ENCODE measurements around the gene ACOXL. TPM values are rescaled to one million over a fixed set of nuclear protein-coding genes. Genes with fewer than 3 reads are reported as not detected.

ACOXL gene
- total RNA-seq, 2 experiments from 2014 or later: not detected

DNA sequence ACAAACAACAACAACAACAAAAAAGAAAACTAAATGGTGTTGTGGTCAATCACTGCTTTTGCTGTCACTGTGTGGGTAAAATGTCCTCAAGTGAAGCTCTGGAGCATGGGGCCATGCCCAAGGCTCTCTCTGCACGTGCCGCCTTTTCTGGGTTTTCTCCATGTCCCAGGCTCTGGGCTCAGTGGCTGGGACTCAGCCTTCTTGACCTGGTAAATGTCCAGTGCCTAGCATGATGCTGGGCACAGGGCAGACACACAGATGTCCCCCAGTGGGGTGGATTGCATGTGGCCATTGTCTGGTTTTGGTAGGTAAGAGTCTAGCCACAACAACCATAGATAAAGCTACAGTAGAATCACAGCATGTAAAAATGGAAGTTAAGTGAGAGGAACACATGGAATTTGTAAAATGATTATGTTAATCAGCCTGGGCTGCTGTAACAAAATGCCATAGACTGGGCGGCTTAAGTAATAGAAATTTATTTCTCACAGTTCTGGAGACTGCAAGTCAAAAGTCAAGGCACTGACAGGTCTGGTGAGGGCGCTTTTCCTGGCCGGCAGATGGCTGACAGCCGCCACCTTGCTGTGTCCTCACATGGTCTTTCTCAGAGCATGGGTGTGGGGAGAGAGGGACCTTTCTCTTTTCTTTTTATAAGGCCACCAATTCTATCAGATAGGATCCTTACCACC lies 174.4 kb downstream of the ACOXL start:
- DNase-seq (no peak), ATAC-seq (ENCODE audit: poor library complexity) (no peak)
- no peaks in the 10 kb centered on the region for H3K27me3 ChIP-seq (ENCODE audit: control insufficient read depth in 1 of 2, insufficient read depth in 2 of 2, low read length in 2 of 2)
- Mint-ChIP-seq H3K4me3 (no peak overlapping the region), H3K27ac (no peak overlapping the region), H3K36me3 (ENCODE audit: low read depth) (no peaks in the 10 kb centered on the region), H3K9me3 (peaks cover 7% of the 10 kb centered on the region), H3K4me1 (ENCODE audit: low read depth) (no peaks in the 10 kb centered on the region), H3K27me3 (no peaks in the 10 kb centered on the region)
- intact Hi-C loops (cut with DNase I, micrococcal nuclease): no loop called here
- H3K4me3 ChIP-seq (ENCODE audit: low read length): no peak overlapping the region
- no peaks in the 10 kb centered on the region for H3K4me1 ChIP-seq (ENCODE audit: insufficient read depth, low read length)
- TF ChIP-seq, protein P1, sequence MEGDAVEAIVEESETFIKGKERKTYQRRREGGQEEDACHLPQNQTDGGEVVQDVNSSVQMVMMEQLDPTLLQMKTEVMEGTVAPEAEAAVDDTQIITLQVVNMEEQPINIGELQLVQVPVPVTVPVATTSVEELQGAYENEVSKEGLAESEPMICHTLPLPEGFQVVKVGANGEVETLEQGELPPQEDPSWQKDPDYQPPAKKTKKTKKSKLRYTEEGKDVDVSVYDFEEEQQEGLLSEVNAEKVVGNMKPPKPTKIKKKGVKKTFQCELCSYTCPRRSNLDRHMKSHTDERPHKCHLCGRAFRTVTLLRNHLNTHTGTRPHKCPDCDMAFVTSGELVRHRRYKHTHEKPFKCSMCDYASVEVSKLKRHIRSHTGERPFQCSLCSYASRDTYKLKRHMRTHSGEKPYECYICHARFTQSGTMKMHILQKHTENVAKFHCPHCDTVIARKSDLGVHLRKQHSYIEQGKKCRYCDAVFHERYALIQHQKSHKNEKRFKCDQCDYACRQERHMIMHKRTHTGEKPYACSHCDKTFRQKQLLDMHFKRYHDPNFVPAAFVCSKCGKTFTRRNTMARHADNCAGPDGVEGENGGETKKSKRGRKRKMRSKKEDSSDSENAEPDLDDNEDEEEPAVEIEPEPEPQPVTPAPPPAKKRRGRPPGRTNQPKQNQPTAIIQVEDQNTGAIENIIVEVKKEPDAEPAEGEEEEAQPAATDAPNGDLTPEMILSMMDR (IDR thresholded peaks at IDR 0.05): no peak
- H3K27ac ChIP-seq (ENCODE audit: low read depth in 1 of 2, low read length in 2 of 2): no peak overlapping the region
- no peaks in the 10 kb centered on the region for H3K36me3 ChIP-seq (ENCODE audit: insufficient read depth, low read length)
- CTCF ChIA-PET: no interaction called here
- POLR2A ChIA-PET: no interaction called here
- H3K9me3 ChIP-seq (ENCODE audit: control insufficient read depth in 1 of 2, insufficient read depth in 1 of 2, low read length in 2 of 2): peaks cover 5 to 10% of the 10 kb centered on the region in 2 experiments

DNA sequence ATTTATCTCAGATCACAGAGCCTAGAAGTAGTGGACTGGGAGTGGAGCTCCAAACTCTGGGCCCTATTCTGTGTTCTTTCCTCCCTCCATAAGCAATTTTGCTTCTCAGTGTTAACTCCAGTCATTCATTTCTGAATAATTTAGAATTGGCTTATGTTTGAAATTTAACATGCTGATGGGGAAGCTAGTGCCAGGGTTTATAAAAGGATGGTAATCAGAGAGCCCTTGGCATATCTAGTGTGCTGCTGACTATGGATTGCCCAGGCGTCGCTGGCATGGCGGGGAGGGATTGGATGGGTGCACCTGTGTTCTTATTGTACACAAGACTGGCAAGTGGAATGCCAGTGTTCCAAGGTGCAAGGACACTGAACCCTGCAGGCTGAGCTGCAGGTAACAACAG lies 177.1 kb downstream of the ACOXL start:
- no peak for ATAC-seq (ENCODE audit: poor library complexity)
- POLR2A ChIA-PET: no interaction called here
- H3K9me3 Mint-ChIP-seq: peaks cover 7% of the 10 kb centered on the region

DNA sequence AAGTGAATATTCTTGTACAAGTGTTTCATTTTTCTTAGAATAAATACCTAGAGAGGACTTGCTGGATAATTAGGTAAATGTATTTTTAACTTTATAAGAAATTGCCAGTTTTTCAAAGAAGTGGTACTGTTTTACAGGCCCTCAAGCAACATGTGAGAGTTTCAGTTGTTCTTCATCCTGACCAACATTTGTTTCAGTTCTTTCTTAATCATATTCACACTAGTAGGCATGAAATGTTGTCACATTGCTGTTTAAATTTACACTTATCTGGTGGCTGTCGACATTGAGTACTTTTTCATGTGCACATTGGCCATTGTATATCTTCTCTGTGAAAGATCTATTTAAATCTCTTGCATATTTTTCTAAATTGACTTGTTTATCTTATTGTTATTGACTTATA lies 178.1 kb downstream of the ACOXL start:
- Histone ChIP-seq H3K27me3 (ENCODE audit: control insufficient read depth in 1 of 2, insufficient read depth in 2 of 2, low read length in 2 of 2) (peaks cover 0 to 3% of the 10 kb centered on the region in 2 experiments), H3K4me3 (ENCODE audit: low read length) (no peak overlapping the region), H3K36me3 (ENCODE audit: insufficient read depth, low read length) (no peaks in the 10 kb centered on the region), H3K9me3 (ENCODE audit: control insufficient read depth in 1 of 2, insufficient read depth in 1 of 2, low read length in 2 of 2) (peaks cover 0 to 10% of the 10 kb centered on the region in 2 experiments), H3K27ac (ENCODE audit: low read depth in 1 of 2, low read length in 2 of 2) (no peak overlapping the region), H3K4me1 (ENCODE audit: insufficient read depth, low read length) (no peaks in the 10 kb centered on the region)
- TF ChIP-seq, protein P1 (IDR thresholded peaks at IDR 0.05): no peak
- no peak overlapping the region for H3K4me3 Mint-ChIP-seq
- ChIA-PET POLR2A (no interaction called here), CTCF (no interaction called here)
- H3K9me3 Mint-ChIP-seq: peaks cover 7% of the 10 kb centered on the region
- intact Hi-C loops (cut with DNase I, micrococcal nuclease): no loop called here
- H3K27me3 Mint-ChIP-seq: peaks cover 5% of the 10 kb centered on the region
- no peaks in the 10 kb centered on the region for H3K4me1 Mint-ChIP-seq (ENCODE audit: low read depth)
- ATAC-seq (ENCODE audit: poor library complexity): no peak
- no peak overlapping the region for H3K27ac Mint-ChIP-seq
- no peak for DNase-seq
- no peaks in the 10 kb centered on the region for H3K36me3 Mint-ChIP-seq (ENCODE audit: low read depth)

More for the DNA sequence above, 177.1 kb downstream of the ACOXL start:
- Mint-ChIP-seq H3K4me3 (no peak overlapping the region), H3K4me1 (ENCODE audit: low read depth) (no peaks in the 10 kb centered on the region), H3K27me3 (peaks cover 5% of the 10 kb centered on the region), H3K27ac (no peak overlapping the region), H3K36me3 (ENCODE audit: low read depth) (no peaks in the 10 kb centered on the region)
- H3K36me3 ChIP-seq (ENCODE audit: insufficient read depth, low read length): no peaks in the 10 kb centered on the region
- no peaks in the 10 kb centered on the region for H3K4me1 ChIP-seq (ENCODE audit: insufficient read depth, low read length)
- H3K4me3 ChIP-seq (ENCODE audit: low read length): no peak overlapping the region
- DNase-seq: no peak
- intact Hi-C loops (cut with DNase I, micrococcal nuclease): no loop called here
- H3K27ac ChIP-seq (ENCODE audit: low read depth in 1 of 2, low read length in 2 of 2): no peak overlapping the region
- TF ChIP-seq, protein P1 (IDR thresholded peaks at IDR 0.05): no peak
- CTCF ChIA-PET: no interaction called here
- peaks cover under 1 to 10% of the 10 kb centered on the region in 2 experiments for H3K9me3 ChIP-seq (ENCODE audit: control insufficient read depth in 1 of 2, insufficient read depth in 1 of 2, low read length in 2 of 2)
- peaks cover 0 to 3% of the 10 kb centered on the region in 2 experiments for H3K27me3 ChIP-seq (ENCODE audit: control insufficient read depth in 1 of 2, insufficient read depth in 2 of 2, low read length in 2 of 2)

Data from CD4-positive, alpha-beta T cell (primary cell).